ENCODE data around the gene CALHM2. TPM values are rescaled to one million over a fixed set of nuclear protein-coding genes. Genes with fewer than 3 reads are reported as not detected.
A peak's percentile ranks its signal among the peaks of the same experiment; 100 is the strongest.

The CALHM2 gene
- total and polyA plus RNA-seq, 2 experiments from 2014 or later: 3.2 to 7.9 TPM

GRCh38 chr10:103458720-103459119 lies 6.5 kb upstream of the CALHM2 start, which contains the start of gene CALHM1:
Gene CALHM1, minus strand, starts transcription at chr10:103458900. Its CDS starts 149 bp downstream, at chr10:103458751.
- Histone ChIP-seq H3K9me2 (replicated peaks; ENCODE audit: insufficient read depth) (no peaks in the 10 kb centered on the region), H3K79me2 (no peaks in the 10 kb centered on the region), H2AFZ (no peak within 1 kb of the TSS), H3K4me1 (ENCODE audit: insufficient read depth) (no peaks in the 10 kb centered on the region), H3K9me3 (ENCODE audit: low read depth) (no peaks in the 10 kb centered on the region), H3K36me3 (replicated peaks; ENCODE audit: insufficient read depth, low read depth) (no peaks in the 10 kb centered on the region), H4K20me1 (ENCODE audit: insufficient read depth, poor library complexity, severe bottlenecking) (no peaks in the 10 kb centered on the region), H3K4me3 (no peak within 1 kb of the TSS), H3K27ac (no peak within 1 kb of the TSS), H3K27me3 (no peaks in the 10 kb centered on the region), H3K4me2 (no peak within 1 kb of the TSS)
- WGBS (ENCODE audit: low lambda C conversion rate, missing lambda C conversion rate): 50% methylated on average over 5 of the region's 9 CpGs
- TF ChIP-seq, protein P1, sequence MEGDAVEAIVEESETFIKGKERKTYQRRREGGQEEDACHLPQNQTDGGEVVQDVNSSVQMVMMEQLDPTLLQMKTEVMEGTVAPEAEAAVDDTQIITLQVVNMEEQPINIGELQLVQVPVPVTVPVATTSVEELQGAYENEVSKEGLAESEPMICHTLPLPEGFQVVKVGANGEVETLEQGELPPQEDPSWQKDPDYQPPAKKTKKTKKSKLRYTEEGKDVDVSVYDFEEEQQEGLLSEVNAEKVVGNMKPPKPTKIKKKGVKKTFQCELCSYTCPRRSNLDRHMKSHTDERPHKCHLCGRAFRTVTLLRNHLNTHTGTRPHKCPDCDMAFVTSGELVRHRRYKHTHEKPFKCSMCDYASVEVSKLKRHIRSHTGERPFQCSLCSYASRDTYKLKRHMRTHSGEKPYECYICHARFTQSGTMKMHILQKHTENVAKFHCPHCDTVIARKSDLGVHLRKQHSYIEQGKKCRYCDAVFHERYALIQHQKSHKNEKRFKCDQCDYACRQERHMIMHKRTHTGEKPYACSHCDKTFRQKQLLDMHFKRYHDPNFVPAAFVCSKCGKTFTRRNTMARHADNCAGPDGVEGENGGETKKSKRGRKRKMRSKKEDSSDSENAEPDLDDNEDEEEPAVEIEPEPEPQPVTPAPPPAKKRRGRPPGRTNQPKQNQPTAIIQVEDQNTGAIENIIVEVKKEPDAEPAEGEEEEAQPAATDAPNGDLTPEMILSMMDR (IDR thresholded peaks at IDR 0.05; ENCODE audit: poor library complexity): no peak
- TF ChIP-seq EZH2phosphoT487 (IDR thresholded peaks at IDR 0.05; ENCODE audit: low read depth, severe bottlenecking, unreplicated experiment) (no peak), EZH2 (IDR thresholded peaks at IDR 0.05; ENCODE audit: borderline replicate concordance) (no peak)
- peak; percentile 36 for DNase-seq (ENCODE audit: low spot score)

DNA sequence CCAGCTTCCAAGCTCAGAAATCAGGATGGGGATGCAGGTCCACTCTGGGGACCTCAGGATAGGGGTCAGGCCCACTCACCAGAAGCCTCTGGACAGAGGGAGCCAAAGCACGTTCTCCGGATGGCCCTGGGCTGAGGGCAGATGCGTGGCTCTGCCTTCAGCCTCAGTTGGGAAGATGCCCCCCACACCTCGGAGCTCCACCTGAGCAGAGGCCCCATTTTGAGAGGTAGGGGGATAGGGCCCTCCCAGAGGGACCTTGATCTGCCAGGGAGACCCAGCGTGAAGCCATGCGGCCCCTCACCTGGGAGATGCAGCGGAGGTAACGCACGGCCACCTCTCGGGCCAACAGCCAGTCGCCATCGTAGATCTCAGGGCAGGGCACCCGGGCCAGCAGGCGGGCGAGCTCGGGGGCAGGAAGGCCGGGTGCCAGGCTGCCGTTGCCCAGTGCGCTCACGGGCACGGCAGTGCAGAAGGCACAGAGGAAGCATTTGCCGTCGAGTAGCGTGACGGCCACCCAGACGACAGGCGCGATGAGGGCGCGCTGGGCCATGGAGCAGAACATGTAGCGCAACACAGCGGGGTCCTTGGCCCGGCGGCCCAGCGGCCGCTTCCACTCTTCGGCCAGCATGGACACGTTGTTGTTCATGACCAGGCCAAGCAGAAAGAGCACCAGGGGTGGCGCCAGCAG lies 5.9 kb upstream of the CALHM2 start:
- Histone ChIP-seq H4K20me1 (ENCODE audit: insufficient read depth, poor library complexity, severe bottlenecking) (no peaks in the 10 kb centered on the region), H3K9me3 (ENCODE audit: low read depth) (no peaks in the 10 kb centered on the region), H2AFZ (no peak overlapping the region), H3K36me3 (replicated peaks; ENCODE audit: insufficient read depth, low read depth) (no peaks in the 10 kb centered on the region), H3K27me3 (no peaks in the 10 kb centered on the region), H3K4me2 (no peak overlapping the region), H3K4me1 (ENCODE audit: insufficient read depth) (no peaks in the 10 kb centered on the region), H3K27ac (no peak overlapping the region), H3K9me2 (replicated peaks; ENCODE audit: insufficient read depth) (no peaks in the 10 kb centered on the region), H3K4me3 (no peak overlapping the region), H3K79me2 (no peaks in the 10 kb centered on the region)
- 95% methylated on average over 39 of the region's 39 CpGs for WGBS (ENCODE audit: low lambda C conversion rate, missing lambda C conversion rate)
- no peak for TF ChIP-seq EZH2phosphoT487 (IDR thresholded peaks at IDR 0.05; ENCODE audit: low read depth, severe bottlenecking, unreplicated experiment)
- TF ChIP-seq EZH2 (IDR thresholded peaks at IDR 0.05; ENCODE audit: borderline replicate concordance): no peak
- TF ChIP-seq, protein P1 (IDR thresholded peaks at IDR 0.05; ENCODE audit: poor library complexity): no peak
- DNase-seq (ENCODE audit: low spot score): no peak

DNA sequence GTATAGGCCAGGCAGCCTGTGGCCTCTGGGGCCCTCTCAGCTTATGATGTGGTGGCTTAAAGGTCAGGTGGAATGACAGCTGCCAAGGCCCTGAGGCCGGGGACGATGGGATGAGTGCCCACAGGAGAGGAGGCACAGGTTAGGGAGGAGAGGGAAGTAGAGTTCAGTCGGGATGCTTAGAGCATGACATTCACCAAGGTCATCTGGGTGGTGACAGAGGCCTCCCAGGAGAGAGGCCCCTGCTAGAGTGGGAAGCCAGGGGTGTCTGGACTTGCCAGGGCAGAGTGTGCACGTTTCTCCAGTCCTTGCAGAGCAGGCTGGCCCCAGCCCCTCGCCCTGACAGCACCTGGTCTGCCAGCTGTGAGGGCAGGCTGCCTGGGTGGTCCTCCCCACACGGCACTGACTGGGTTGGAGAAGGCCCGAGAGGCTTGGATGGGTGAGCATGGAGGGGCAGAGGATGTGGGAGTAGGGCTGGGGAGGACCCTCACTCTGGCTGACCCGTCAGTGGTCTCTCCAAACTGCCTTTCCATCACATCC lies 5.1 kb upstream of the CALHM2 start:
- no peaks in the 10 kb centered on the region for H3K9me3 ChIP-seq (ENCODE audit: low read depth)
- H4K20me1 ChIP-seq (ENCODE audit: insufficient read depth, poor library complexity, severe bottlenecking): no peaks in the 10 kb centered on the region
- no peaks in the 10 kb centered on the region for H3K9me2 ChIP-seq (replicated peaks; ENCODE audit: insufficient read depth)
- no peak overlapping the region for H3K4me2 ChIP-seq
- no peaks in the 10 kb centered on the region for H3K79me2 ChIP-seq
- no peak overlapping the region for H2AFZ ChIP-seq
- H3K4me3 ChIP-seq: no peak overlapping the region
- H3K27me3 ChIP-seq: no peaks in the 10 kb centered on the region
- DNase-seq (ENCODE audit: low spot score): no peak
- no peaks in the 10 kb centered on the region for H3K36me3 ChIP-seq (replicated peaks; ENCODE audit: insufficient read depth, low read depth)
- TF ChIP-seq, protein P1 (IDR thresholded peaks at IDR 0.05; ENCODE audit: poor library complexity): no peak
- TF ChIP-seq EZH2phosphoT487 (IDR thresholded peaks at IDR 0.05; ENCODE audit: low read depth, severe bottlenecking, unreplicated experiment) (no peak), EZH2 (IDR thresholded peaks at IDR 0.05; ENCODE audit: borderline replicate concordance) (no peak)
- WGBS (ENCODE audit: low lambda C conversion rate, missing lambda C conversion rate): 82% methylated on average over 8 of the region's 8 CpGs
- H3K27ac ChIP-seq: no peak overlapping the region
- no peaks in the 10 kb centered on the region for H3K4me1 ChIP-seq (ENCODE audit: insufficient read depth)
